Erythroblast (primary cell): ENCODE data around the gene TUBB4B.

Source experiments
- GATA1 ChIP-seq: IDR thresholded peaks from 2 replicates; pipeline ENCODE4 v1.6.1; 2011; ENCODE audit warnings: low read depth, mild to moderate bottlenecking, control low read depth, low read length, moderate library complexity
- POLR2A ChIP-seq: IDR thresholded peaks from 2 replicates; pipeline ENCODE4 v1.6.1; 2011; ENCODE audit warnings: mild to moderate bottlenecking, low read length

DNA sequence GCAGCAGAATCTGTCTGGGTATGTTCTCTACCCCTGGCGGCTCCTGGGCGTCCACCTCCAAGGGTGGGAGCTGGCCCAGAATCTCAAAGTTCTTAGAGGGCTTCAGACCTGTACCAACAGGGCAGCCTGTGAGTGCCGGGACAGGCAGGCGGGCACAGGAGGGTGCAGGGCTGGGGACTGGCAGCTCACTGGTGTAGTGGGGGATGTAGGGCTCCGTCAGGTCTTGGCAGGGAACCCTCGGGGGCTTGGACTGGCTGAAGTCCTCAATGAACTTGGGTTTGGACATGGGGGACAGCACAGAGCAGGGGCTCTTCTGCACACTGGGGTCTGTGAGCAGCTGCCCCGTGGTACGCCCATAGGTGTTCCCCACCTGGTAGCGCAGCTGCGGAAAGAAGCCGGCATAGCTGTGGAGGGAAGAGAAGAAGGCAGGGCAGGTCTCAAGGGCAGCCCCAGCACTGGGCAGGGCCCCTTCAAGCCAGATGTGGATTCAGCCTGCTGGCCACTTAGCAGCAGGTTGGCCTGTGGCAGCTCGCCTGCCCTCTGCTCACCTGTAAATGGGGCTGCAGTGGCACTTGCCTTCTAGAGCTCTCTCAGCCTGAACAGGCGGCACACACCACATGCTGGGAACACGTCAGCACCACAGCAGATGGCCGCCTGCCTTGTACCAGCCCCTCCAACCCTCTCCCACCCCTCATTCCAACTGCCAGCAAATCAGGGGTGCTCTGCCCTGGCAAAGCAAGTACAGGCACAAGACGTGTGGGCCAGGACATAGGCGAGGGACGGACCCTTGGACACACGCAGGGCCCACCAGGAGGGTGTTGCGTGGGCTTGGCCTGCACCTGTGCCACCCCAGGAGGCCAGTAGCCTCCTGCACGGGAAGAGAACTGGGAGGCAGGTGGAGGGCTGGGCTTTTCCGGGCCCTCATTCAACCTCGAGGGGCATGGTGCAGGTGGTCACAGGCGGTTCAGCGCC, 4.6 kb downstream of the TUBB4B start:
- TF ChIP-seq POLR2A (no peak), GATA1 (no peak)
